HepG2 (cell line): ENCODE data around the gene IL27RA. TPM values are rescaled to one million over a fixed set of nuclear protein-coding genes. Genes with fewer than 3 reads are reported as not detected.

Experiments
- AGO1 ChIP-seq: fragments of 200-400 bp; formaldehyde crosslinking; IDR thresholded peaks from 2 replicates; pipeline ENCODE4 v1.6.1; 2017; ENCODE audit warnings: mild to moderate bottlenecking, low read depth, low read length, moderate library complexity; ENCODE audit not compliant: poor library complexity, severe bottlenecking
- BCLAF1 ChIP-seq: fragments of 450-650 bp; IDR thresholded peaks from 2 replicates; pipeline ENCODE4 v1.6.1; 2017; ENCODE audit warnings: mild to moderate bottlenecking
- CC2D1A ChIP-seq: sonication (generic); formaldehyde crosslinking; IDR thresholded peaks from 2 replicates; pipeline ENCODE4 v1.8.1; 2023; ENCODE audit warnings: mild to moderate bottlenecking, missing genetic modification reagents
- CREB3 ChIP-seq: sonication (generic); formaldehyde crosslinking; IDR thresholded peaks from 2 replicates; pipeline ENCODE4 v1.5.0; 2020; ENCODE audit warnings: missing genetic modification reagents
- CSRNP1 ChIP-seq: sonication (generic); formaldehyde crosslinking; IDR thresholded peaks from 2 replicates; pipeline ENCODE4 v1.8.1; 2023; ENCODE audit warnings: mild to moderate bottlenecking, missing genetic modification reagents
- ERF ChIP-seq: IDR thresholded peaks from 2 replicates; pipeline ENCODE4 v1.6.1; 2018; ENCODE audit warnings: missing biosample characterization, missing genetic modification reagents
- FOXM1 ChIP-seq: sonication (generic); formaldehyde crosslinking; IDR thresholded peaks from 2 replicates; pipeline ENCODE4 v1.5.0; 2020; ENCODE audit warnings: missing genetic modification reagents
- GABPB1 ChIP-seq: IDR thresholded peaks from 2 replicates; pipeline ENCODE4 v1.6.1; 2016; ENCODE audit warnings: mild to moderate bottlenecking, missing genetic modification reagents, moderate library complexity, missing compliant biosample characterization
- HNF4A ChIP-seq: sonication (generic); formaldehyde crosslinking; IDR thresholded peaks from 2 replicates; pipeline ENCODE4 v1.4.0; 2020; ENCODE audit warnings: missing genetic modification reagents
- HNRNPLL ChIP-seq: fragments of 200-400 bp; formaldehyde crosslinking; IDR thresholded peaks from 2 replicates; pipeline ENCODE4 v1.6.1; 2017; ENCODE audit warnings: mild to moderate bottlenecking, low read depth, low read length; ENCODE audit not compliant: poor library complexity, severe bottlenecking
- NFRKB ChIP-seq: fragments of 450-650 bp; IDR thresholded peaks from 2 replicates; pipeline ENCODE4 v1.6.1; 2017
- POGK ChIP-seq: sonication (generic); formaldehyde crosslinking; conservative IDR thresholded peaks from 2 replicates; pipeline ENCODE4 v1.8.0; 2022; ENCODE audit warnings: mild to moderate bottlenecking, moderate library complexity, missing genetic modification reagents
- POLR2G ChIP-seq: fragments of 200-400 bp; formaldehyde crosslinking; IDR thresholded peaks from 2 replicates; pipeline ENCODE4 v1.6.1; 2018; ENCODE audit warnings: mild to moderate bottlenecking, low read depth, low read length, moderate library complexity
- TFAP4 ChIP-seq: sonication (generic); IDR thresholded peaks from 2 replicates; pipeline ENCODE4 v1.6.1; 2016; ENCODE audit warnings: low read depth, borderline replicate concordance
- TMF1 ChIP-seq: sonication (generic); formaldehyde crosslinking; IDR thresholded peaks from 2 replicates; pipeline ENCODE4 v1.8.1; 2022; ENCODE audit warnings: low read depth, missing genetic modification reagents
- TRIM24 ChIP-seq: sonication (generic); formaldehyde crosslinking; IDR thresholded peaks from 2 replicates; pipeline ENCODE4 v1.8.0; 2022; ENCODE audit warnings: mild to moderate bottlenecking, missing genetic modification reagents
- ZNF101 ChIP-seq: sonication (generic); formaldehyde crosslinking; IDR thresholded peaks from 2 replicates; pipeline ENCODE4 v1.4.0; 2020; ENCODE audit warnings: mild to moderate bottlenecking, low read depth, missing genetic modification reagents, borderline replicate concordance
- ZNF337 ChIP-seq: sonication (generic); formaldehyde crosslinking; IDR thresholded peaks from 2 replicates; pipeline ENCODE4 v1.5.1; 2020; ENCODE audit warnings: missing genetic modification reagents, low read depth, mild to moderate bottlenecking, borderline replicate concordance
- ZNF33A ChIP-seq: sonication (generic); formaldehyde crosslinking; IDR thresholded peaks from 2 replicates; pipeline ENCODE4 v1.5.1; 2020; ENCODE audit warnings: missing genetic modification reagents, mild to moderate bottlenecking, moderate library complexity, borderline replicate concordance
- ZNF382 ChIP-seq: sonication (generic); formaldehyde crosslinking; IDR thresholded peaks from 2 replicates; pipeline ENCODE4 v1.5.0; 2020; ENCODE audit warnings: missing genetic modification reagents, mild to moderate bottlenecking, borderline replicate concordance
- ZNF570 ChIP-seq: sonication (generic); formaldehyde crosslinking; IDR thresholded peaks from 2 replicates; pipeline ENCODE4 v1.4.0; 2020; ENCODE audit warnings: mild to moderate bottlenecking, missing genetic modification reagents, borderline replicate concordance
- ZNF598 ChIP-seq: sonication (generic); formaldehyde crosslinking; IDR thresholded peaks from 2 replicates; pipeline ENCODE4 v1.5.1; 2020; ENCODE audit warnings: mild to moderate bottlenecking, missing genetic modification reagents, borderline replicate concordance
- polyA plus RNA-seq, 8 experiments: library from polyadenylated mRNA; depleted of rRNA in 3 of 8; stranded (reverse) in 7 of 8; unstranded in 1 of 8; fragments of >200 nt; fragmentation: Illumina TruSeq in 4 of 8; extraction: Trizol in 4 of 8; gene quantifications; 2 replicates each; pipeline versions ENCODE4 v1.2.1 to v1.2.3, GENCODE V29; 2011 to 2016; ENCODE audit warnings: low read depth in 4 of 8, missing spikeins in 1 of 8, mixed read lengths in 1 of 8; ENCODE audit not compliant: insufficient read depth in 1 of 8
- total RNA-seq, 5 experiments: library from RNA; depleted of rRNA; stranded (reverse); fragments of >200 nt; fragmentation: Illumina TruSeq; extraction: Trizol; gene quantifications; 2 replicates each; pipeline ENCODE4 v1.2.3, GENCODE V29; 2016; ENCODE audit warnings: low read depth in 1 of 5

The IL27RA gene
- total and polyA plus RNA-seq, 2 of the 13 experiments (the other 11 are each of a cell fraction or from before 2014, with no cell fraction given) = 3.5 to 8.1 TPM

GRCh38 chr19:14073261-14073924 is 41.8 kb downstream of the IL27RA start (continued):
- TF ChIP-seq TFAP4 = no peak
- no peak for TF ChIP-seq BCLAF1
- TF ChIP-seq NFRKB = no peak
- TF ChIP-seq ZNF101 (CRISPR knock-in tag) = no peak
- TF ChIP-seq CSRNP1 (CRISPR knock-in tag) = no peak
- TF ChIP-seq CC2D1A (CRISPR knock-in tag) = no peak
- peak; percentile 6; the same call in 1 of the 2 replicates for TF ChIP-seq GABPB1 (CRISPR knock-in tag)
- no peak for TF ChIP-seq ZNF337
- TF ChIP-seq HNRNPLL = peak; percentile 99
- no peak for TF ChIP-seq ZNF33A
- no peak for TF ChIP-seq CREB3 (CRISPR knock-in tag)
- TF ChIP-seq ZNF570 = no peak
- no peak for TF ChIP-seq ZNF382 (CRISPR knock-in tag)
- TF ChIP-seq POLR2G = 0 out of 2 replicates have a peak, but pooled peaks have one; percentile 11
- TF ChIP-seq ERF (CRISPR knock-in tag) = no peak
- TF ChIP-seq ZNF598 (CRISPR knock-in tag) = no peak
- TF ChIP-seq TMF1 (CRISPR knock-in tag) = no peak; the same call in 1 of the 2 replicates
- no peak for TF ChIP-seq TRIM24
- 0 out of 2 replicates have a peak, but pooled peaks have one; percentile 18 for TF ChIP-seq POGK
- TF ChIP-seq HNF4A (CRISPR knock-in tag) = no peak
- no peak for TF ChIP-seq FOXM1 (CRISPR knock-in tag)
- no peak for TF ChIP-seq AGO1
